Non-pigmented ciliary epithelial cell (primary cell): ENCODE measurements around the gene PSME3IP1.
A peak's percentile ranks its signal among the peaks of the same experiment; 100 is the strongest.
"Not testable (repeated sequence)": the region's sequence is repeated elsewhere in the genome, so short reads cannot be mapped to it uniquely, and the experiment has no call there.

Source experiments
- DNase-seq: peaks from one replicate; pipeline ENCODE4 v3.0.0-alpha.2; 2010; ENCODE audit warnings: low read depth

PSME3IP1 gene

GRCh38 chr16:57196753-57197152 is 10.9 kb upstream of the PSME3IP1 start:
- no peak for DNase-seq

- no peak for DNase-seq
These were observed 10.4 kb upstream of the PSME3IP1 start for GRCh38 chr16:57196286-57196685.

DNA sequence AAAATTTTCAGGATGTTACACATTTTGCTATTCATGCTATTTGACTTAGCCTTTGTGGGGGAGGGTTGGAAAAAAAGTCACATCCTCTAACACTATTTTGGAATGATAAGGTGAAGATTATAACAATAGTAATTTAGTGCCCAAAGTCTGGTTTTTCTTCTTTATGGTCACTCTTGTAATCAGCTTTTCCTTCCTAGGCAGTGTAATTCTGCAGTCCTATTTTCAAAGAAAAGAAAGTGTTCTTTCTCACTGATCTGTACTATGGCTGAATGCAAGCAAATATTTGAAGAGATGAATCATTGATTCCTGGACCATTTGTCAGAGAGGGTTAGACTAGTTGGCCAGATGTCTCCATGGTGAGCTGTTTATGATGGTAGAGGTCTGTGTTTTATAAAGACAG is 8.7 kb upstream of the PSME3IP1 start:
- DNase-seq: peak; percentile 87

DNA sequence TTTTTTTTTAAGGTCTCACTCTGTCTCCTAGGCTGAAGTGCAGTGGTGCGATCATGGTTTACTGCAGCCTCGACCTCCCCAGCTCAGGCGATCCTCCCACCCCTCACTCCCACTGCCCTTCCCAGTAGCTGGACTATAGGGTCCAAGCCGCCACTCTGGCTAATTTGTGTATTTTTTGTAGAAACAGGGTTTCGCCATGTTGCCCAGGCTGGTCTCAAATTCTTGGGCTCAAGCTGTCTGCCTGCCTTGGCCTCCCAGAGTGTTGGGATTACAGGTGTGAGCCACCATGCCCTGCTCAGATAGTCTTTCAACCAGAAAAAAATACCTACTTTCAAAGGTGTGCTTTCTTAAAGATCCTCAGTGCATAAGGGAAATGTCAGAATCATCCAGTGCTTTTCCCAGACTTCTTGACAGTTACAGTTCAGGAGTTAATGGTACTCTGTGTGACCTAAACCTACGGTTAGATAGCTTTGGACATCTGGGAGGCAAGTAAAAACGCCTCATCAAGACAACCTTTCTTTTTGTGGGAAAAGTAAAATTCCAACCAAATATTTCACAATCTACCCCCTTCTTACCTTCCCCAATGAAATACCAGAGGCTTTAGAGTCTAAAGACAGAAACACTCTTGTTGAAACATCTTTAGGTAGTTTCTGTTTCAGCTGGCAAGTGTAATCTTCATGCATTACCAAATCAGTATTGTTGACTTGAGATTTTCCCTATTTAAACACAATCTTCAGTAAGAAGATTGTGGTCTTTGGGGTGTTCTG is 7.1 kb upstream of the PSME3IP1 start:
- no peak for DNase-seq

DNA sequence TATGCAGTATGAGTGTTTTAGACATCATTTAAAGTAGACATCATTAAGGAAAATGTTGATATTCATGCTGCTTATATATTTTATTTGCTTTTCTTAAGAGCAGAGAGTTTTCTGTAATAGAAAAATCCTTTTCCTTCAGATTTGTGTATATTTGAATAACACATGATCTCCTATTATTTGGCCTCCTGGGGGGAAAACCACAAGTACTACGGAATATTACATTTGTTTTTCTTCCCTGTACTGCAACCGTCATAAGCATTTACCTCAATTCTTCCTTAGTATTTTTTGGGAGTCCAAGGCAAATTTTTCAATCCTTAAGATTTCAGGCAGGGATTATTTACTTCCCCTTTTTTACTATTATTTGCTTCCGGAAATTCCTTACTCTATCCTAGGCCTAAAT is 6.3 kb upstream of the PSME3IP1 start:
- DNase-seq: no peak

DNA sequence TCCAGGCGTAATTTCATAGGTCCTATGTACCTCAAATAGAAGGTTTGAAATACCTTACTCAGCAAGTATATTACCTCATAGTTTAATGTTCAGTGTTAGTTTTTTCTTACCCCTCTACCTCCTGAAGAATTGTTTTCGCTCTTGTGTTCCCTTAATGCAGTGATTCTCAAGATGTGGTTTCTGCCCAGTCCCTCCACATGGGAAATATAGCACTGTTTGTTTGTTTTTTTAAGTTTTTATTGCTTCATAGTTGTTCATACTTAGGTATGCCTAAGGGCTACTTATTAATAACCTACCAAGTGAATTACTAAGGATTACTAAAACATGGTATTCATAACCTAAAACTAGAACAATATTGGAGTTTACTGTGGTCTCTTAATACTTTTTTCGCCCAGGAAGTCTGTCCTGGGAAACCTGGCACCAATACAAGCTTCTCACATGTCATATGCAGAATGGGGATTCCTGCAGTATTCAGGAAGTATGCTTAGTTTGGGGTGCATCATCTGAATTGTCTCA is 5.3 kb upstream of the PSME3IP1 start:
- no peak for DNase-seq

GRCh38 chr16:57190136-57190535 is 4.3 kb upstream of the PSME3IP1 start:
- no peak for DNase-seq

GRCh38 chr16:57189527-57189926 is 3.7 kb upstream of the PSME3IP1 start:
- DNase-seq: not testable (repeated sequence)

- no peak for DNase-seq
These were observed 2.8 kb upstream of the PSME3IP1 start for GRCh38 chr16:57188711-57189002.

- not testable (repeated sequence) for DNase-seq
These were observed 2.3 kb upstream of the PSME3IP1 start for GRCh38 chr16:57187902-57188710.

GRCh38 chr16:57186872-57187854 is 1.3 kb upstream of the PSME3IP1 start:
- DNase-seq: no peak

- DNase-seq: no peak
These were observed 344 bp downstream of the PSME3IP1 start for GRCh38 chr16:57185446-57185944.

- DNase-seq: no peak
These were observed 873 bp downstream of the PSME3IP1 start for GRCh38 chr16:57184887-57185445.

GRCh38 chr16:57184113-57184512 is 1.7 kb downstream of the PSME3IP1 start:
- DNase-seq: no peak

GRCh38 chr16:57179215-57179828 is 6.5 kb downstream of the PSME3IP1 start:
- DNase-seq: no peak

DNA sequence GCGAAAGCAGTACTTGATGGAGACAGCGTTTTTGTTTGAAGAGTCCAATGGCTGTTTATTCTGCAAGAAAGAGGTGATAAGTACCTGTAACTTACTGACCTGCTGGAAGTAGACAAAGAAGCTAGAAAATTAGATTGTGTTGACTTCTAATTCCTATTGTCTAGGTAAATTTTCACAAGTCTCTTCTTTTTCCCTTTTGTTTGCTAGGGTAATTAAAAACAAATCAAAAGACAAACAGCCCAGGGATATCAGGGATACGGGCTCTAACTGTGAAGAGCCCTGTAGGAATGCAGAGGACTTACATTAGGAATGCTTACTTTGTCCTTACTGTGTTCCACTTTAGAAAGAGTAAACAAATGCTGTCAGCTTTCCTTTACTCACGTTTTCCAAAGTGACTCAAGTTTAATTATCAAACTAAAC is 7.0 kb downstream of the PSME3IP1 start:
- DNase-seq: no peak

GRCh38 chr16:57178196-57178595 is 7.6 kb downstream of the PSME3IP1 start:
- no peak for DNase-seq

GRCh38 chr16:57175896-57176295 is 9.9 kb downstream of the PSME3IP1 start:
- no peak for DNase-seq

- DNase-seq: no peak
These were observed 13.0 kb downstream of the PSME3IP1 start for GRCh38 chr16:57172721-57173290.

DNA sequence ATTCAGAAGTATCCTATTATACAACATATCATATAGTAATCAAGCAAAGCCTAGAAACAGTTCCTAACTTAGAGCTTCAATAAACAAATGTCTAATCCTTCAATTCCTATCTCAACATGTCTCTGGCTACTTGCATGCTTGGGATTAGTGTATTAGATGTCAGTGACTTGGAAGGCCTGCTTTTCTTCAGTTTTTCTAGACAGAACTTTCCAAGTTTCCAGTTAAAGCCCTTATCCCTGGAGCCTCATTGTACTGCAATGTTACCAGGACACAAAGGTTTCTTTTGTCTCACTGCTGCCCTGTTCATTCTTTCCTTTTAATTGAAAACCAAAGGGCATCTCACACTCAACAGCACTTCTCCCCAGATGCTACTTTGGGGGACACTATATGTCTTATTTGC is 16.5 kb downstream of the PSME3IP1 start:
- DNase-seq: no peak

GRCh38 chr16:57167953-57168352 is 17.9 kb downstream of the PSME3IP1 start:
- DNase-seq: peak; percentile 48
